Measurements from ENCODE around the gene SLC6A18.
"Not testable (repeated sequence)": the region's sequence is repeated elsewhere in the genome, so short reads cannot be mapped to it uniquely, and the experiment has no call there.

The SLC6A18 gene

GRCh38 chr5:1216918-1217295 lies 8.3 kb upstream of the SLC6A18 start:
- DNase-seq: no peak

- no peak for DNase-seq
Observed at GRCh38 chr5:1217596-1218206, 7.5 kb upstream of the SLC6A18 start.

- no peak for DNase-seq
Observed at GRCh38 chr5:1218351-1219080, 6.7 kb upstream of the SLC6A18 start.

DNA sequence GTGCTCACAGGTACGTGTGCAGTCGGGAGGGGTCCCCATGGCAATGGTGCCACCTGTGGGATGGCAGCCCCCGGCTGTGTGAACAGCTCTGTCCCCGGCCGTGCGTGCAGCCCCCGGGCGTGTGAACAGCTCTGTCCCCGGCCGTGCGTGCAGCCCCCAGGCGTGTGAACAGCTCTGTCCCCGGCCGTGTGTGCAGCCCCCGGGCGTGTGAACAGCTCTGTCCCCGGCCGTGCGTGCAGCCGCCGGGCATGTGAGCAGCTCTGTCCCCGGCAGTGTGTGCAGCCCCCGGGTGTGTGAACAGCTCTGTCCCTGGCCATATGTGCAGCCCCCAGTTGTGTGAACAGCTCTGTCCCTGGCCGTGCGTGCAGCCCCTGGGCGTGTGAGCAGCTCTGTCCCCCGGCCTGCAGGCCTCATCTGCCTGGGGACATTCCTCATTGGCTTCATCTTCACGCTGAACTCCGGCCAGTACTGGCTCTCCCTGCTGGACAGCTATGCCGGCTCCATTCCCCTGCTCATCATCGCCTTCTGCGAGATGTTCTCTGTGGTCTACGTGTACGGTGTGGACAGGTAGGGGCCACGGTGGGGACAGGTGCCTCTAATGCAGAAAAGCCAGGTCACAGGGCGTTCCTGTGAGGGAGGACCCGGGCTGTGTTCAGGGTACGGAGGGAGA lies 5.9 kb upstream of the SLC6A18 start:
- DNase-seq: no peak

DNA sequence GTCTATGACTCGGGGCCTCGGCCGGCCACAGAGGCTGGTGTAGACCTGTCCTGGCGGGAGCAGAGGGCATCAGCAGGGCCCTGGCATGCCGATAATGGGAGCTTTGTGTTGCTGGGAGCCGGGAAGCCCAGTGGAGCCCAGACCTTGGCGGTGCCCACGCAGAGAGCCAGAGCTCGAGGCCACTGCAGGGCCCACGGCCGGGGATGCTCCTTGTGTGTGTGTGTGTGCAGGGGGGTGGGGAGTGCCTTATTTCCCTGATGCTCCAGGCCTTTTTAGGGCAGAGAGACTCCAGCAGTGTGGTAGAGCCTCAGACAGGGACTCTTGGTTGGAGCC lies 5.4 kb upstream of the SLC6A18 start:
- no peak for DNase-seq

DNA sequence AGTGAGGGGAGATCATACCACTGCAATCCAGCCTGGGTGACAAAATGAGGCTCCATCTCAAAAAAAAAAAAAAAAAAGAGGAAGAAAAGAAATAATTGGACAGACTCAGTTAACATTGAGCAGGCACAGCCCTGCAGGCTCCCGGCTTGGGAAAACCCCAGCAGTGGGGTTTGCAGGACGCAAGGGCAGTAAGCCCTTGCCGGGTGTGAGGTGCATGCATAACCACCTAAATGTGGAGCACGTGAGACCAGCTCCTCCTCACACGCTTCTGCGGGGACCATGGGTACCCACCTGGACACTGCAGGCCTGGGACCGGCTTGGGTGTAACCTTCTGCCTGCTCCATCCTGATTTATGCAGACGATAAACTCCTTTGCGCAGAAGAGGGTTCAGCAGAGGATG lies 4.8 kb upstream of the SLC6A18 start:
- no peak for DNase-seq

DNA sequence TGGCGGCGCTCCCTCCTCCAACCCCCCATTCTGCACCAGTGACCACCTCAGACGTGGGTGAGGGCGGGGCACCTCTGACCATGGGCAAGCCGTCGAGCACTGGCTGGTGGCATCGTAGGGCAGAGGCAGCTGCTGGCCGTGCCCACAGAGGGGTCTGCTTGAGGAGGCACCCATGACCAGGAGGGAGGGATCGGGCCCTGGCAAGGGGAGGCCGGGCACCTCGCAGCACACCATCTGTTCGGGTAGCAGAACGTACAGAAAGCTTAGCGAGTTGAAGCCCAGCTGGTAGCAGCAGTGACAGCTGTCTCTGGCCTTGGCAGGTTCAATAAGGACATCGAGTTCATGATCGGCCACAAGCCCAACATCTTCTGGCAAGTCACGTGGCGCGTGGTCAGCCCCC lies 4.3 kb upstream of the SLC6A18 start:
- DNase-seq: no peak

- no peak for DNase-seq
Observed at GRCh38 chr5:1221721-1222120, 3.5 kb upstream of the SLC6A18 start.

DNA sequence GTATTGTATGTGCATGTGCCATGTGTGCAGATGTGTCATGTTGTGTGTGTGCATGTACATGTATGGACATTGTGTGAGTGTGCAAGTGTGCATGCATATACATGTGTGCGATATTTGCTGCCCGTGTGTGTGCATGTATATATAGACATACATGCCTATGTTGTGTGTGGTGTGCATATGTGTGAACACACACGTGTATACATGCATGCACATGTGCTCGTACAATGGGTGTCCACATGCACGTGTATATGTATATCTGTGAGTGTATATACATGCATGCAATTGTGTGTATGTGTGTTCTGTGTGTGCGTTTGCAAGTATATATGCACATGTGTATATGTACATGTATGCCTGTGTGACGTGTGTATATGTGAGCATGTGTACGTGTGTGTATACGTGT lies 3.0 kb upstream of the SLC6A18 start:
- no peak for DNase-seq

DNA sequence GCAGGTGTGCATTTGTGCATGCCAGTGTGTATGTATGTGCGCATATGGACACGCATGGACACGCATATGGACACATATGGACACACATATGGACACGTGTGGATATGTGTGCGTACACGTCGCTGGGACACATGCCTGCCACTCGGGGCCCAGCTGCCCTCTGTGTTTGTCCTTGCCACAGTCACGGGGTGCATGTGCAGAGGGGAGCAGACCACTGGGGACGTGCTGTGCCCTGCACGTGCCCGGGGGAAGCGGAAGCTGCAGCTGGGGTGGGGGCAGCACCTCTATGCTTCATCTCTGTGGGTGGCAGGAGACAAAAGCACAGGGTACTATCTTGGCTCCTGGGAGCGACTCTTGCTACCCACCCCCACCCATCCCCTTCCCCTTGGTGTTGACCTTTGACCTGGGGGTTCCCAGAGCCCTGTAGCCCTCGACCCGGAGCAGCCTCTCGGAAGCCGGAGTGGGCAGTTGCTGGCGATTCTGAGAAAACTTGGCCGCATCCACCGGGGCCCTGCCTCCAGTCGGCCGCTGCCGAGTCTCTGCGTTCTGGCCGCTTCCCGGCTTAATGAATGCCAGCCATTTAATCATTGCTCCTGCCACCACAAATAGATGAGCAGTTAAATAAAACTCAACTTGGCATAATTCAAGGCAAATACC lies 2.4 kb upstream of the SLC6A18 start:
- DNase-seq: no peak

GRCh38 chr5:1223278-1223670 lies 1.9 kb upstream of the SLC6A18 start:
- DNase-seq: no peak

DNA sequence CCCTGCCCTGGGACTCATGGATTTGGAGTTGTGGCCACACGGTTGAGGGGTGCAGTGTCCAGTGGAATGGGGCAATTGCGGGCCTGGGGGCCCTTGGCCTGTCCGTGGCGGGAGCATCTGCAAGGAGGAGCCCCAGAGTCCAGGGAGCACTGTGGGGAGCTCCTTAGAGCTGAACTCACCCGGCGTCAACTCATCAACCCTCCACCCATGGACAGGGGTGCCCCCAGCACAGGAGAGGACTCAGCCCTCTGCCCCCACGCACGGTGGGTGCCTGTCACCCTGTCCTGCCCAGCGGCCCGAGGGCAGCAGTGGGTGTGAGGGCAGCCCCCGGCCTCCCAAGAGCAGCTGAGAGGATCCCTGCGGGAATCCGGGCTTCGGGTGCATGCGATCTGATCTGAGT lies 550 bp upstream of the SLC6A18 start:
- no peak for DNase-seq

DNA sequence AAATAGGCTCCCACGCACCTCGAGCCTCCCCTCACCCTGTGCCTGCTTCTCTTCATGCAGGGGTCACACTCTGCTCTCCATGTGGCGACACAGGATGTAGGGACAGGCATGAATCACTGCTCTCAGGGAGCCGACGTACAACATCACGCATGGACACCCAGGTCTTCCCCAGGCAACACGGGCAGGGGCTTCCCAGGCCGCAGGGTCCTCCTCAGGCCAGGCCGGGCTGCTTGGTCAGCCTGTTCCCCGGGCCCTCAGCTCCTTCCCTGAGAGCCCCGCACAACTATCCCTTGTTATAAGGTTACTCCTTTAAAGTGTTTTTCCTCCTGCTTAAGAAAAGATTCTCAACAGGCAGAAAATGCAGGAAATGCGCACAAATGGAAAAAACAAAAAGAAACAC lies 1.1 kb downstream of the SLC6A18 start:
- DNase-seq: no peak

DNA sequence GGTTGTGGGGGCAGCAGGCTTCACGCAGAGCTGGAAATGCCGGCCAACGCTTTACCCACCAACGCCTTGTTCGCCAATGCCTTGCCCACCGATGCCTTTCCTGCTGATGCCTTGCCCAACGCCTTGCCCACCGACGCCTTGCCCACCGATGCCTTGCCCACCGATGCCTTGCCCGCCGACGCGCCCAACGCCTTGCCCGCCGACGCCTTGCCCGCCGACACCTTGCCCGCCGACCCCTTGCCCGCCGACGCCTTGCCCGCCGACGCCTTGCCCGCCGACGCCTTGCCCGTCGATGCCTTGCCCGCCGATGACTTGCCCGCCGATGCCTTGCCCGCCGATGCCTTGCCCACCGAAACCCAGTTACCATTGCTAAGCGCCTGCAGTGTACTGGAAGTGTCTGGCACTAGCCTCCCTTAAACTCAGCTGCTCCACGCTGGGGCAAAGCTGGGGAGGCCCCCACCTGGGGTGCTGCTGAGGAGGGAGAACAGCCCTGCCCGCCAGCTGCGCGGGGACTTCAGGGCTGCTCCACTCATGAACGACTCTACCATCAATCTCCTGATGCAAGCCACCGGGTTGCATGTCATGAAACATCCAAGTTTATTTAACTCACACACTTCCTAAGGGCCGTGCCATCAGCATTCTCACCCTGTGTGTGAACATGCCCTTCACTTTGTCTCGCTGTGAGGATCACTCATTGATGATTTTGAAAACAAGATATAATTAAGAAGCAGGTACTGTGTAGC lies 1.8 kb downstream of the SLC6A18 start:
- no peak for DNase-seq

- no peak for DNase-seq
Observed at GRCh38 chr5:1227667-1228066, 2.5 kb downstream of the SLC6A18 start.

DNA sequence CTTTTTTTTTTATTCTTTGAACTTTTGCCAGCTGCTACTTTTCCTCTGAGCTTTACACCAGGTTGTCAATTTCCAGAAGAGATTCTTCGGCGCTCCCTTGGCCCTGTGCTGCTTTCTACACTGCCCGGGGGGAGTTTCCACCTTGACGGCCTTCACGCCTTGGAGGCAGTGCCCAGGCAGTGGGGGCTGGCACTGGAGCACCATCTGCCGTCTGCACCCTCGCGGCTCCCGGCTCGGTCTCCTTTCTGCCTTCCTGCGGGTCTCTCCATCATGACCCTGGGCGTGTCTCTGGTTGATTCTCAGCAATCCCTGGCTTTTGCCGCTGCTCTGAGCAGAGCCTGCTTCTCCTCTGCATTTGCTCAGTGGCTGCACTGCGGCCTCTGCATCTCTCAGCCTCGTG lies 2.9 kb downstream of the SLC6A18 start:
- DNase-seq: no peak

- DNase-seq: not testable (repeated sequence)
Observed at GRCh38 chr5:1229023-1229422, 3.8 kb downstream of the SLC6A18 start.

- DNase-seq: no peak
Observed at GRCh38 chr5:1229822-1230221, 4.6 kb downstream of the SLC6A18 start.

GRCh38 chr5:1230551-1230950 lies 5.4 kb downstream of the SLC6A18 start:
- no peak for DNase-seq

DNA sequence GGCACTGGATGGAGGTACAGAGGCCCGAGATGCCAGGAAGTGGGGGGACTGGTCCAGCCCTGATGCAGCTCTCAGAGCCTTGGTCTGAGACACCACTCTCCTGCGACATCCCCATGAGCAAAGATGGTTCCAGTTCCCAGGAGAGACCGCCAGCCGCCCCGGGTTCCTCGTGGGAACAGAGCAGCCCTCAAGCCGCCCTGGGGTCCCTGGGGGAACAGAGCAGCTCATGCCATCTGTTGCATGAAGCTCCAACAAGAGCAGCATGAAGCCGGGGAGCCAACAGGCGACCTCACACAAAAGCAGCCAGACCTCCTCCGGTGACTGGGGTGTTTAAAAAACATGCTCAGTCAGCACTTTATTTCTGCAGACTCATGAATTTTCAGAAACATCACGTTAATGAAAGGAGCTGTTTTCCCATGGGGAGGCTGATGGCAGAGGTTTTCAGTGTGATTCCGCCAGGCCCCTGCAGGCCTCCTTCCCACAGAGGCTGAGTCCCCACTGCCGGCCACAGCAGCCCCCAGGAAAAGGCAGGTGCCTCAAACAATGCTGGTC lies 6.2 kb downstream of the SLC6A18 start:
- no peak for DNase-seq

- DNase-seq: no peak
Observed at GRCh38 chr5:1232780-1233179, 7.6 kb downstream of the SLC6A18 start.

- DNase-seq: no peak
Observed at GRCh38 chr5:1235379-1235778, 10.2 kb downstream of the SLC6A18 start.

DNA sequence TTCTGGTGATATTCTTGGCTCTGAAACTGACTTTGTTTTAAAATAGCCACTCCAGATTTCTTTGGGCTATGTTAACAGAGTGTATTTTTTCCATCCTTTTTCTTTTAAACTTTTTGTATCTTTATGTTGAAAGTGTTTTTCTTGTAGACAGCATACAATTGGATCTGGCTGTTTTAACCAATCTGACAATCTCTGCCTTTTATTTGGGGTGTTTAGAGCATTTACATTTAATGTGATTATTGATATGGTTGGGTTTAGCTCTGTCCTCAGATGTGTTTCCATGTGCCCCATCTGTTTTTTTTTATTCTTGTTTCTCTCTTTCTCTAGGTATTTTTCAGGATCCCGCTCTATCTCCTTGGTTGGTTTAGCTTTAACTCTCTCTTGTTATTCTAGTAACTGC lies 10.7 kb downstream of the SLC6A18 start:
- no peak for DNase-seq
